Measurements from ENCODE around the gene ARSD. TPM values are rescaled to one million over a fixed set of nuclear protein-coding genes. Genes with fewer than 3 reads are reported as not detected.
"Not testable (repeated sequence)": the region's sequence is repeated elsewhere in the genome, so short reads cannot be mapped to it uniquely, and the experiment has no call there.

Gene ARSD
- total RNA-seq, 2 experiments from 2014 or later = 0.98 to 1.2 TPM

DNA sequence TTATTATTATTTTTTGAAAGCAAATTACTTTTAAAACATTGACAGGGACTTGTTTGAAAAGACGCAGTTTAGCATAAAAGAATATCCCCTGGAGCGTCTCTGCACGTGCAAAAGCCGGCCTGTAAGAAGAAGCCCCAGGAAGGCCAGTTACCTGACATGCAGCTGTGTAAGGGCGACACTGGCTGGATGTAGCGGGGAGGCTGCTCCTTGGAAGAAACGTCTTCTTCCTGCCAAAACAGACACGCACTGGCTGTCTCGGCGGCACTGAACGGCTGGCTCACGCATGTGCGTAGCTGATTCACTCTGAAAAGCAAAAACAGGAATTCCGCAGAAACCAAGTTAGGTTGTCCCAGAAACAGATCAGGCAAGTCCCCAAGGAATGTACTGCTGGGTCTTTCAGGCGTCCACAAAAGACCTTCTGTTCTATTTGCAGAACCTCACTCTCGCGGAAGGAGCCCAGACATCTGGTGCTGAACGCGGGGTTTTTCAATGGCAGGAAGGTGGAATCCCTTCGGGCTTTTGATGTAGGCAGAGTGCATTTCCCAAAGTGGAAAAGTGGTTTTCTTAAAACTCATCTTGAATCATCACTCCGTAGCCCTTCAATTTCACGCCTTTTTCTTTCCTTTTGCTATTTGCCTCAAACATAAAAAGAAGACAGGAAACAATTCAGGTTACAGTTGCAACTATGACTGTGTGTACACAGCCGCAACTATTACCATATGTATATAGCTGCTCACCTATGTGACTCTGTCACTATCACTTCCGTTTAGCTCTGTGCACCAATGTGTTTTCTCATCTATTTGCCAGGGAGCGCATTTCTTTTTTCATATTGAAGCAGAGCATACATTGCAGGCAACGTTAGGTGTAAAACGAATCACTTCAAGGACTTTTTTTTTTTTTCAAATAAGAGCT is 39.1 kb upstream of the ARSD start:
- intact Hi-C loops (cut with micrococcal nuclease) = no loop called here
- Mint-ChIP-seq H3K4me3 (peak overlapping the region; percentile 32), H3K27me3 (no peaks in the 10 kb centered on the region), H3K36me3 (ENCODE audit: low read depth) (no peaks in the 10 kb centered on the region), H3K27ac (no peak overlapping the region), H3K4me1 (ENCODE audit: low read depth) (peaks cover 7% of the 10 kb centered on the region), H3K9me3 (no peaks in the 10 kb centered on the region)
- POLR2A ChIA-PET = no interaction called here
- TF ChIP-seq, protein P1, sequence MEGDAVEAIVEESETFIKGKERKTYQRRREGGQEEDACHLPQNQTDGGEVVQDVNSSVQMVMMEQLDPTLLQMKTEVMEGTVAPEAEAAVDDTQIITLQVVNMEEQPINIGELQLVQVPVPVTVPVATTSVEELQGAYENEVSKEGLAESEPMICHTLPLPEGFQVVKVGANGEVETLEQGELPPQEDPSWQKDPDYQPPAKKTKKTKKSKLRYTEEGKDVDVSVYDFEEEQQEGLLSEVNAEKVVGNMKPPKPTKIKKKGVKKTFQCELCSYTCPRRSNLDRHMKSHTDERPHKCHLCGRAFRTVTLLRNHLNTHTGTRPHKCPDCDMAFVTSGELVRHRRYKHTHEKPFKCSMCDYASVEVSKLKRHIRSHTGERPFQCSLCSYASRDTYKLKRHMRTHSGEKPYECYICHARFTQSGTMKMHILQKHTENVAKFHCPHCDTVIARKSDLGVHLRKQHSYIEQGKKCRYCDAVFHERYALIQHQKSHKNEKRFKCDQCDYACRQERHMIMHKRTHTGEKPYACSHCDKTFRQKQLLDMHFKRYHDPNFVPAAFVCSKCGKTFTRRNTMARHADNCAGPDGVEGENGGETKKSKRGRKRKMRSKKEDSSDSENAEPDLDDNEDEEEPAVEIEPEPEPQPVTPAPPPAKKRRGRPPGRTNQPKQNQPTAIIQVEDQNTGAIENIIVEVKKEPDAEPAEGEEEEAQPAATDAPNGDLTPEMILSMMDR (IDR thresholded peaks at IDR 0.05) = no peak
- CTCF ChIA-PET = no interaction called here
- ATAC-seq (peak; percentile 90), DNase-seq (peak; percentile 41)

DNA sequence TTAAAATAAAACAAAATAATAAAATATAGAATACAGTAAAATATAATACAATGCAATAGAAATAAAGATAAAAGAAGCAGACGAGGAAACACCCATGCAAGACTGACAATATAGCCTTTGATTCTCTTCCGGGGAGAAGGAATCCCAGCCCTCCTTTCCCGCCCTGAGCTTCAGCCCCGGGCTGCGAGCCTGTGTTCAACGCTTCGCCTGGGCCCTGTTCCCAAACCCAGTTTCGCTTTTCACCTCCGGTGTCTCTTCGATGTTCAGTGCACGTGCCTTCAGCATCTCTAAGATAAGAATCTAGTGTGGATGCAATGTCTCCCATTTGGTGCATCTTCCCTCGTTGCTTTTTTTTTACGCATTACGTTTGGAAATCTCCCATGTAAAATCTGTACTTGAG is 38.4 kb upstream of the ARSD start:
- intact Hi-C loops (cut with micrococcal nuclease) = no loop called here
- Mint-ChIP-seq H3K36me3 (ENCODE audit: low read depth) (no peaks in the 10 kb centered on the region), H3K27ac (no peak overlapping the region), H3K9me3 (no peaks in the 10 kb centered on the region), H3K27me3 (no peaks in the 10 kb centered on the region), H3K4me3 (no peak overlapping the region), H3K4me1 (ENCODE audit: low read depth) (peaks cover 7% of the 10 kb centered on the region)
- TF ChIP-seq, protein P1 (IDR thresholded peaks at IDR 0.05) = no peak
- ATAC-seq = no peak
- no peak for DNase-seq
- CTCF ChIA-PET = no interaction called here
- POLR2A ChIA-PET = no interaction called here

DNA sequence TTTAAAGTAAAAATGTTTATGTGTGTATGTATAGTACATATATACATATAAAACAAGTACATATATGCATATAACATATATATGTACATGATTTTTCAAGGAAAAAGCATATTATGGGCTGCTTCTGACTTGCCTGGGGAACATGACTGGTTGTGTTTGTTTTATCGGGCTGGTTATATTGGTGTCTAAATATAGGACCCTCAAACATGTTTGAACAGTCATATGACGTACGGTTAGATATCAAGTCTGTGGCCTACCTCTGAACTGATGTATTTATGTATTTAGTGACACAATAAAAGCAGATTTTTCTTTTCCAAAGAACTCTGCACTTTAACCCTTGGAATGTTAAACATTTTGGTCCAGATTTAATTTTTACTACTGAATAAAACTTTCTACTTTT is 37.9 kb upstream of the ARSD start:
- no peaks in the 10 kb centered on the region for H3K9me3 Mint-ChIP-seq
- H3K4me3 Mint-ChIP-seq = no peak overlapping the region
- no peak for ATAC-seq
- ChIA-PET CTCF (no interaction called here), POLR2A (no interaction called here)
- H3K27ac Mint-ChIP-seq = no peak overlapping the region
- no peaks in the 10 kb centered on the region for H3K27me3 Mint-ChIP-seq
- TF ChIP-seq, protein P1 (IDR thresholded peaks at IDR 0.05) = no peak
- intact Hi-C loops (cut with micrococcal nuclease) = no loop called here
- DNase-seq = no peak
- H3K4me1 Mint-ChIP-seq (ENCODE audit: low read depth) = peaks cover 7% of the 10 kb centered on the region
- H3K36me3 Mint-ChIP-seq (ENCODE audit: low read depth) = no peaks in the 10 kb centered on the region

DNA sequence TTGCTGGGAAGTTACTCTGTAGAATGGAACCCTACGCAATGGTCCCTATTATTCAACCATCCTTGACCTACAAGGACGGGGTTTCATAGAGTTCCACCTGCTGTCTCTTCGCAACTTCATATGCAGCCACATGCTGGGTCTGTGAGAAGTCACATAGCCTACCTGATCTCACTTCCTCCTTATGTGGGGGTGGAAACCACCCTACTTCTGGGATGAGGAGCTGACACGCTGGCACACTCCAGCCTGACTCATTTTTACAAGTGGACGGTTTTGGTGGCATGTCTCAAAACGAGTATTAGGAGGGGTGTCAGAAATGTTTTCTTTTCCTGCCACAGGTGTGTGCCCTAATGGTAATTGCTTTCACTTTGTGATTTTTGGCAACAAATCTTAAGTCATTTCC is 36.8 kb upstream of the ARSD start:
- TF ChIP-seq, protein P1 (IDR thresholded peaks at IDR 0.05) = no peak

DNA sequence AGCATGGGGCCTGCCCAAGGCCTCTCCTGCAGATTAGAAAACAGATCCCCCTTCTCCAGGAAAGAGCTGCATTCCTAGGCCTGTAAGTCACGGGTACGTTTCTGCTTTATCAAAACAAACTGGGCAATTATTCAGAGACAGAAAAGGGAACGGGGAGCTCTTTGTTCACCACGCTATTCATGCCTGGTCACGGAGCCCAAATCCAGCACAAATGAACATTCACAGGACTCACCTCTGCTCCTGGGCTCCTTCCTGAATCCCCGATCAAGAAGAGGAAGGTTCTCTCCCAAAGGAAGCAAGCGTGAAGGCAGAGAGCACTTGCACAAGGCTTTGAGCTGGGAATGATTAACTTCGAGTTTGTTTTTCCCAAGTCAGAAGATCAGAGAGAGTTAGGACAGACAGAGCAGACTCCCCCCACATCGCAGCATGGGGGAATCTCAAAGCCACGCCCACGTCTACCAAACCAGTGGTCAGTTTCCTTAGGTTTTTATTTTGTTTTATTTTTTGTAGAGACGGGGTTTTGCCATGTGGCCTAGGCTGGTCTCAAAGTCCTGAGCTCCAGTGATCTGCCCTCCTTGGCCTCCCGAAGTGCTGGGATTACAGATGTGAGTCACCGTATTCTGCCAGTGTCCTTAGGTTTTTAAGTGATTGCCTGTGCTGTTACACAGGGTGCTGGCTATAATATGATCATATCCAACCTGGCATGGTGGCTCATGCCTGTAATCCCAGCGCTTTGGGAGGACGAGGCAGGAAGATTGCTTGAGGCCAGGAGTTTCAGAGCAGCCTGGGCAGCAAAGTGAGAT is 35.1 kb upstream of the ARSD start:
- ATAC-seq; POLR2A ChIA-PET; H3K36me3 Mint-ChIP-seq (ENCODE audit: low read depth); H3K27ac Mint-ChIP-seq; H3K4me3 Mint-ChIP-seq; H3K4me1 Mint-ChIP-seq (ENCODE audit: low read depth); CTCF ChIA-PET; DNase-seq; H3K9me3 Mint-ChIP-seq; intact Hi-C loops (cut with micrococcal nuclease); H3K27me3 Mint-ChIP-seq: not testable (repeated sequence)

More for the DNA sequence above, 36.8 kb upstream of the ARSD start:
- intact Hi-C loops (cut with micrococcal nuclease) = no loop called here
- POLR2A ChIA-PET = no interaction called here
- ATAC-seq (peak; percentile 64), DNase-seq (peak; percentile 23)
- CTCF ChIA-PET = no interaction called here
- Mint-ChIP-seq H3K9me3 (no peaks in the 10 kb centered on the region), H3K4me1 (ENCODE audit: low read depth) (peaks cover 7% of the 10 kb centered on the region), H3K4me3 (no peak overlapping the region), H3K27me3 (no peaks in the 10 kb centered on the region), H3K27ac (no peak overlapping the region), H3K36me3 (ENCODE audit: low read depth) (no peaks in the 10 kb centered on the region)

DNA sequence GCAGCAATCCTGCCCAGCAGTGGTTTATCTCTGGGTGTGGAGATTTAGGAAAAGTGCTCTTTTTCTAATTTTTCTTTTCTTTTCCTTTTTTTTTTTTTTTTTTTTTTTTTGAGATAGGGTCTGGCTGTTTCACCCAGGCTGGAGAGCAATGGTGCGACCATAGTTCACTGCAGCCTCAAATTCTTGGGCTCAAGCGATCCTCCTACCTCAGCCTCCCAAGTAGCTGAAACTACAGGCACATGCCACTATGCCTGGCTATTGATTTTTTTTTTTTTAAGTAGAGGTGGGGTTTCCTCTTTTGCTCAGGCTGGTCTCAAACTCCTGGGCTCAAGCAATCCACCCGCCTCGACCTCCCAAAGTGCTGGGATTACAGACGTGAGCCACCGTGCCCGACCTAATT is 34.3 kb upstream of the ARSD start:
- POLR2A ChIA-PET; intact Hi-C loops (cut with micrococcal nuclease); H3K4me1 Mint-ChIP-seq (ENCODE audit: low read depth); ATAC-seq; H3K36me3 Mint-ChIP-seq (ENCODE audit: low read depth); H3K4me3 Mint-ChIP-seq; H3K9me3 Mint-ChIP-seq; H3K27ac Mint-ChIP-seq; DNase-seq; CTCF ChIA-PET; H3K27me3 Mint-ChIP-seq: not testable (repeated sequence)

Measured in activated CD8-positive, alpha-beta T cell treated with anti-CD3 and anti-CD28 coated beads for 36 hours (primary cell).